Muscle of leg (tissue), 11 donors: ENCODE measurements around the gene MIDN. TPM values are rescaled to one million over a fixed set of nuclear protein-coding genes. Genes with fewer than 3 reads are reported as not detected.

Source experiments
- DNase-seq: peaks from one replicate; pipeline ENCODE4 v3.0.0; 2013
- H3K27ac ChIP-seq: one replicate; pipeline ENCODE4 v1.5.1; 2013; ENCODE audit warnings: mild to moderate bottlenecking, low read length, control low read depth
- H3K27me3 ChIP-seq: one replicate; pipeline ENCODE4 v1.6.1; 2013; ENCODE audit warnings: low read length; ENCODE audit not compliant: control insufficient read depth, insufficient read depth
- H3K36me3 ChIP-seq: one replicate; pipeline ENCODE4 v1.6.1; 2013; ENCODE audit warnings: low read length; ENCODE audit not compliant: control insufficient read depth, insufficient read depth
- H3K4me1 ChIP-seq: one replicate; pipeline ENCODE4 v1.6.1; 2013; ENCODE audit warnings: low read length; ENCODE audit not compliant: control insufficient read depth, insufficient read depth
- H3K4me3 ChIP-seq: one replicate; pipeline ENCODE4 v1.5.1; 2013; ENCODE audit warnings: low read length, control low read depth
- H3K9me3 ChIP-seq: replicated peaks from 2 replicates; pipeline ENCODE4 v1.6.1; 2013; ENCODE audit warnings: low read depth, low read length; ENCODE audit not compliant: control insufficient read depth
- WGBS: methylation state at CpG from one replicate; pipeline ENCODE4 v1.1.5; 2013; ENCODE audit warnings: missing lambda C conversion rate; ENCODE audit not compliant: insufficient coverage; 5-methylcytosine and 5-hydroxymethylcytosine counted together
- polyA plus RNA-seq, 8 donors: library from polyadenylated mRNA; unstranded; fragments of 120-200 nt; gene quantifications; one replicate each; pipeline versions ENCODE4 v1.2.1 to v1.2.3, GENCODE V29; 2013; ENCODE audit warnings: inconsistent platforms in 1 of 8, low replicate concordance in 1 of 8; ENCODE audit not compliant: insufficient read length in 8 of 8, insufficient read depth in 1 of 8
- total RNA-seq: library from RNA; stranded (reverse); fragments of 120-200 nt; gene quantifications from one replicate; pipeline ENCODE4 v1.2.4, GENCODE V29; 2013

MIDN gene
- total and polyA plus RNA-seq, 9 donors, result 9.2 to 54.7 (median 38.9) TPM

- DNase-seq, result no peak
- 89% methylated on average over 42 of the region's 50 CpGs for WGBS
Observed at GRCh38 chr19:1226522-1227303, 21.7 kb upstream of the MIDN start.

GRCh38 chr19:1227304-1228054 lies 20.9 kb upstream of the MIDN start:
- Histone ChIP-seq H3K27ac (no peak overlapping the region), H3K4me3 (no peak overlapping the region), H3K27me3 (no peaks in the 10 kb centered on the region), H3K36me3 (peaks cover 45% of the 10 kb centered on the region), H3K9me3 (no peaks in the 10 kb centered on the region), H3K4me1 (peaks cover 16% of the 10 kb centered on the region)
- 92% methylated on average over 39 of the region's 56 CpGs for WGBS
- DNase-seq, result no peak

More at GRCh38 chr19:1226522-1227303, 21.7 kb upstream of the MIDN start:
- no peak overlapping the region for H3K27ac ChIP-seq
- H3K4me1 ChIP-seq, result peaks cover 16% of the 10 kb centered on the region
- peaks cover 53% of the 10 kb centered on the region for H3K36me3 ChIP-seq
- no peak overlapping the region for H3K4me3 ChIP-seq
- no peaks in the 10 kb centered on the region for H3K9me3 ChIP-seq
- no peaks in the 10 kb centered on the region for H3K27me3 ChIP-seq

- Histone ChIP-seq H3K27ac (no peak overlapping the region), H3K36me3 (peaks cover 37% of the 10 kb centered on the region), H3K4me1 (peaks cover 16% of the 10 kb centered on the region), H3K4me3 (no peak overlapping the region), H3K9me3 (no peaks in the 10 kb centered on the region), H3K27me3 (no peaks in the 10 kb centered on the region)
- 95% methylated on average over 87 of the region's 100 CpGs for WGBS
- DNase-seq, result no peak
Observed at GRCh38 chr19:1228161-1228957, 20.0 kb upstream of the MIDN start.

- no peak for DNase-seq
- peaks cover 28% of the 10 kb centered on the region for H3K36me3 ChIP-seq
- H3K27ac ChIP-seq, result no peak overlapping the region
- no peak overlapping the region for H3K4me3 ChIP-seq
- peaks cover 16% of the 10 kb centered on the region for H3K4me1 ChIP-seq
- H3K27me3 ChIP-seq, result no peaks in the 10 kb centered on the region
- WGBS, result 94% methylated on average over 158 of the region's 158 CpGs
- H3K9me3 ChIP-seq, result no peaks in the 10 kb centered on the region
Observed at GRCh38 chr19:1229056-1229923, 19.1 kb upstream of the MIDN start.

- peaks cover 16% of the 10 kb centered on the region for H3K4me1 ChIP-seq
- H3K27ac ChIP-seq, result no peak overlapping the region
- no peaks in the 10 kb centered on the region for H3K9me3 ChIP-seq
- DNase-seq, result no peak
- H3K4me3 ChIP-seq, result no peak overlapping the region
- no peaks in the 10 kb centered on the region for H3K27me3 ChIP-seq
- WGBS, result 85% methylated on average over 53 of the region's 61 CpGs
- peaks cover 24% of the 10 kb centered on the region for H3K36me3 ChIP-seq
Observed at GRCh38 chr19:1229924-1230782, 18.2 kb upstream of the MIDN start.

- WGBS, result 71% methylated on average over 14 of the region's 38 CpGs
Observed at GRCh38 chr19:1230783-1231489, 17.4 kb upstream of the MIDN start.

GRCh38 chr19:1231729-1232637 lies 16.4 kb upstream of the MIDN start:
- H3K27ac ChIP-seq, result peak overlapping the region; percentile 35
- no peak for DNase-seq
- peaks cover 9% of the 10 kb centered on the region for H3K36me3 ChIP-seq
- 60% methylated on average over 14 of the region's 15 CpGs for WGBS
- H3K4me1 ChIP-seq, result peaks cover 23% of the 10 kb centered on the region
- no peaks in the 10 kb centered on the region for H3K9me3 ChIP-seq
- H3K4me3 ChIP-seq, result no peak overlapping the region
- peaks cover 4% of the 10 kb centered on the region for H3K27me3 ChIP-seq

More at GRCh38 chr19:1230783-1231489, 17.4 kb upstream of the MIDN start:
- Histone ChIP-seq H3K27ac (no peak overlapping the region), H3K36me3 (peaks cover 18% of the 10 kb centered on the region), H3K27me3 (no peaks in the 10 kb centered on the region), H3K4me3 (no peak overlapping the region), H3K9me3 (no peaks in the 10 kb centered on the region), H3K4me1 (peaks cover 16% of the 10 kb centered on the region)
- DNase-seq, result no peak

GRCh38 chr19:1232652-1233072 lies 15.7 kb upstream of the MIDN start:
- Histone ChIP-seq H3K27ac (no peak overlapping the region), H3K27me3 (peaks cover 9% of the 10 kb centered on the region), H3K4me3 (no peak overlapping the region), H3K36me3 (peaks cover 4% of the 10 kb centered on the region), H3K9me3 (no peaks in the 10 kb centered on the region), H3K4me1 (peaks cover 28% of the 10 kb centered on the region)
- peak; percentile 54 for DNase-seq
- WGBS, result 12% methylated on average over 6 of the region's 15 CpGs
